Measurements from ENCODE around the gene MGME1.
A peak's percentile ranks its signal among the peaks of the same experiment; 100 is the strongest.

MGME1 gene

DNA sequence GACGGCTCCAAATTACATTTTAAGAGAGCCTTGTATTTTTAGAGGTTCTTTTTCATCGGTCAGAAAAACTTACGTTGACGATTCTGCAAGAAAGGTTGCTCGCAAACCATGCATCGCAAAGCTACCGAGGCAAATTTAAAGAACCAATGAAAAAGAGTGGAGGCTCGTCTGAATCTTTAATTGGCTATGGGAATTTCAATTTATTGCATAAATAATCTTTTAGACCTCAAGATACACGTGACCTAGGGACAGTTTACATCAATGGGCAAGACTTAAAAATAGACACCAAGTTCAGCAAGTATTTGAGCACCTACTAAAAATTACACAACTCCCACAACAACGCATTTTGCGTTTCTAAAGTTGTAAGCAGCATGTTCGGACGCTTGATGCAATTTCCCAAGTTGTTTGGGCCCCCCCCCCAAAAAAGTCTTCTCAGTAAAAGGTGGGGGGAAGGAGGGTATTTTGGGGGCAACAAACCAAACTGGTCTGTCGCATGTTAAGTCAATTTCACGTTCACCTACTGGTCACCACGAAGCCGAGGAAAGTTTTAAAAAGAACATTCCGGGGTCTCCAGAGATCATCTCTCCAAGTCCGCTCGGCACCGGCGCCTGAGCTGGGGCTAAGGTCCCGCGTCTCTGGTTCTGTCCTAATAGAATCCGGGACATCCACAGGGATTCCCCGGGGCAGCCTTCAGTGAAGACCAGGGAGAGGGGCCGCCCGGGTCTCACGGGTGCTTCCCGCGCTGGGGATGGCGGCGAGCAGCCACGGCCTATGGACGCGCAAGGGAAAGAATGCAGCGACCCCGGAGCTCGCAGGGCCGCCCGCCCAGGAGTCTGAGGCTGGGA is 1.1 kb upstream of the MGME1 start:
- H2BK12ac ChIP-seq (ENCODE audit: low read length) = no peak overlapping the region
- no peaks in the 10 kb centered on the region for H3K9me3 ChIP-seq (replicated peaks in 1 of 2; ENCODE audit: control insufficient read depth in 2 of 2, insufficient read depth in 1 of 2, low read depth in 1 of 2, low read length in 2 of 2)
- no CpG with 5 or more reads among the region's 41 CpGs for WGBS, 2 donors (ENCODE audit: extremely low coverage in 2 of 2, insufficient read length in 2 of 2, insufficient replicate concordance in 1 of 2)
- H3K23ac ChIP-seq (ENCODE audit: low read depth, low read length, poor library complexity) = peak overlapping the region; percentile 98
- H3K14ac ChIP-seq (ENCODE audit: low read length) = no peak overlapping the region
- H3K79me1 ChIP-seq (ENCODE audit: low read depth, low read length) = peaks cover 3% of the 10 kb centered on the region
- H3K4ac ChIP-seq (ENCODE audit: low read length) = peak overlapping the region; percentile 68
- peak overlapping the region; percentile 93 for H2AFZ ChIP-seq (ENCODE audit: low read length)
- H3K27ac ChIP-seq (replicated peaks; ENCODE audit: low read length) = peak overlapping the region; percentile 100
- H2BK15ac ChIP-seq (ENCODE audit: low read length) = peak overlapping the region; percentile 77
- peaks cover 0 to 75% of the 10 kb centered on the region in 2 donors for H3K36me3 ChIP-seq (replicated peaks in 1 of 2; ENCODE audit: control insufficient read depth in 2 of 2, insufficient read depth in 2 of 2, low read length in 2 of 2)
- H3K4me3 ChIP-seq (ENCODE audit: low read length in 2 of 2) = peak overlapping the region; percentile 66 to 99
- DNase-seq (ENCODE audit: low spot score) = no peak
- H3K27me3 ChIP-seq (ENCODE audit: control insufficient read depth in 3 of 3, insufficient read depth in 3 of 3, low read depth in 1 of 3, low read length in 3 of 3) = no peaks in the 10 kb centered on the region
- peaks cover 5 to 12% of the 10 kb centered on the region in 2 donors for H3K4me1 ChIP-seq (ENCODE audit: control insufficient read depth in 2 of 2, insufficient read depth in 1 of 2, low read depth in 1 of 2, low read length in 2 of 2)
- peak overlapping the region; percentile 99 for H2BK5ac ChIP-seq (ENCODE audit: low read length)
- H2AK5ac ChIP-seq (ENCODE audit: low read depth, low read length) = peak overlapping the region; percentile 96
- peak overlapping the region; percentile 65 for H2BK120ac ChIP-seq (ENCODE audit: low read depth, low read length)
- H4K91ac ChIP-seq (ENCODE audit: low read depth, low read length, poor library complexity) = peak overlapping the region; percentile 97
- peak overlapping the region; percentile 55 for H3K4me2 ChIP-seq (ENCODE audit: insufficient read depth, low read length, poor library complexity, severe bottlenecking)
- H4K8ac ChIP-seq (ENCODE audit: low read depth, low read length) = peak overlapping the region; percentile 67
- peak overlapping the region; percentile 100 for H3K18ac ChIP-seq (ENCODE audit: low read length)
- H3K9ac ChIP-seq (ENCODE audit: low read depth, low read length, poor library complexity) = peak overlapping the region; percentile 99

DNA sequence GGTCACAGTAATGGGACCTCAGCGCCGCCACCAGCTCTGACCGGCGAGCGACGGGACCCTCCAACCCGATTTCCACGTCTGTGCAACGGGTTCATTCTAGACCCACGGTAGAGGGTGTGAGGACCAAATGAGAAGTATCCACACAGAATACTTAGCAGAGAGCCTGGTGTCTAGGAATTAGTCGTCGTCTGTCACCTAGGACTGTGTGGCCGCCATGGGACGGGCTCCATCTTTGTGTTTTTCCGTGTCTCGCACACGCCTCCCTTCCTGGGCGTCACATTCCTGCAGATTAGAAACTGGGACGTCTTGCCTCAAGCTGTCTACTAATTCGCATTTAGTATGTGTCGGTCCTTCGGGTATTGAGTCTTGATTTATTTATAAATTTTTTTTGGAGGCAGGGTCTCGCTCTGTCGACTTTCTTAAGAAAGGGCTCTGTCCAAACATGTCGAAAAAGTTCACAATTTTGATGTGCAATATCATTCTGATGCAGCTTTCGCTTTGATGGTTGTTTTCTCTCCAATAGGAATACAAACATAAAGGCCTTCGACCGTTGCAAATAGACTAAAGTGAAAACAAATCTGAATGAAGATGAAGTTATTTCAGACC is 563 bp downstream of the MGME1 start:
- WGBS, 2 donors (ENCODE audit: extremely low coverage in 2 of 2, insufficient read length in 2 of 2, insufficient replicate concordance in 1 of 2) = no CpG with 5 or more reads among the region's 28 CpGs
- H3K4ac ChIP-seq (ENCODE audit: low read length) = no peak overlapping the region
- H2AK5ac ChIP-seq (ENCODE audit: low read depth, low read length) = peak overlapping the region; percentile 11
- H4K91ac ChIP-seq (ENCODE audit: low read depth, low read length, poor library complexity) = no peak overlapping the region
- H2BK120ac ChIP-seq (ENCODE audit: low read depth, low read length) = no peak overlapping the region
- peak overlapping the region; percentile 96 for H3K9ac ChIP-seq (ENCODE audit: low read depth, low read length, poor library complexity)
- peak overlapping the region; percentile 67 for H3K4me2 ChIP-seq (ENCODE audit: insufficient read depth, low read length, poor library complexity, severe bottlenecking)
- H3K36me3 ChIP-seq (replicated peaks in 1 of 2; ENCODE audit: control insufficient read depth in 2 of 2, insufficient read depth in 2 of 2, low read length in 2 of 2) = peaks cover 0 to 72% of the 10 kb centered on the region in 2 donors
- peak overlapping the region; percentile 97 for H3K18ac ChIP-seq (ENCODE audit: low read length)
- H3K4me1 ChIP-seq (ENCODE audit: control insufficient read depth in 2 of 2, insufficient read depth in 1 of 2, low read depth in 1 of 2, low read length in 2 of 2) = peaks cover 7 to 17% of the 10 kb centered on the region in 2 donors
- H3K27ac ChIP-seq (replicated peaks; ENCODE audit: low read length) = peak overlapping the region; percentile 100
- peak overlapping the region; percentile 99 for H2BK5ac ChIP-seq (ENCODE audit: low read length)
- peak overlapping the region; percentile 77 for H3K14ac ChIP-seq (ENCODE audit: low read length)
- DNase-seq (ENCODE audit: low spot score) = no peak
- peak overlapping the region; percentile 66 to 92 for H3K4me3 ChIP-seq (ENCODE audit: low read length in 2 of 2)
- peaks cover 3% of the 10 kb centered on the region for H3K79me1 ChIP-seq (ENCODE audit: low read depth, low read length)
- no peak overlapping the region for H2BK12ac ChIP-seq (ENCODE audit: low read length)
- no peaks in the 10 kb centered on the region for H3K27me3 ChIP-seq (ENCODE audit: control insufficient read depth in 3 of 3, insufficient read depth in 3 of 3, low read depth in 1 of 3, low read length in 3 of 3)
- H4K8ac ChIP-seq (ENCODE audit: low read depth, low read length) = peak overlapping the region; percentile 74
- H2AFZ ChIP-seq (ENCODE audit: low read length) = peak overlapping the region; percentile 93
- no peak overlapping the region for H2BK15ac ChIP-seq (ENCODE audit: low read length)
- H3K23ac ChIP-seq (ENCODE audit: low read depth, low read length, poor library complexity) = peak overlapping the region; percentile 98
- no peaks in the 10 kb centered on the region for H3K9me3 ChIP-seq (replicated peaks in 1 of 2; ENCODE audit: control insufficient read depth in 2 of 2, insufficient read depth in 1 of 2, low read depth in 1 of 2, low read length in 2 of 2)

DNA sequence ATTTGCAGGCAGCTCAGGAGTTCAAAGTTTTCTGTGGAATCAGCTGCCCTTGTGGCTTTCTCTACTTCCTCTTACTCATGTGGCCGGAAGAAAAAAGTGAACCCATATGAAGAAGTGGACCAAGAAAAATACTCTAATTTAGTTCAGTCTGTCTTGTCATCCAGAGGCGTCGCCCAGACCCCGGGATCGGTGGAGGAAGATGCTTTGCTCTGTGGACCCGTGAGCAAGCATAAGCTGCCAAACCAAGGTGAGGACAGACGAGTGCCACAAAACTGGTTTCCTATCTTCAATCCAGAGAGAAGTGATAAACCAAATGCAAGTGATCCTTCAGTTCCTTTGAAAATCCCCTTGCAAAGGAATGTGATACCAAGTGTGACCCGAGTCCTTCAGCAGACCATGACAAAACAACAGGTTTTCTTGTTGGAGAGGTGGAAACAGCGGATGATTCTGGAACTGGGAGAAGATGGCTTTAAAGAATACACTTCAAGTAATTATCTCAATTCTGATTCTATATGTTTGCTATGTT is 1.1 kb downstream of the MGME1 start:
- Histone ChIP-seq H2BK5ac (ENCODE audit: low read length) (no peak overlapping the region), H3K36me3 (replicated peaks in 1 of 2; ENCODE audit: control insufficient read depth in 2 of 2, insufficient read depth in 2 of 2, low read length in 2 of 2) (peaks cover 0 to 72% of the 10 kb centered on the region in 2 donors), H3K27ac (replicated peaks; ENCODE audit: low read length) (peak overlapping the region; percentile 100), H4K91ac (ENCODE audit: low read depth, low read length, poor library complexity) (no peak overlapping the region), H3K79me1 (ENCODE audit: low read depth, low read length) (peaks cover 3% of the 10 kb centered on the region), H3K23ac (ENCODE audit: low read depth, low read length, poor library complexity) (no peak overlapping the region), H3K18ac (ENCODE audit: low read length) (no peak overlapping the region), H3K4me2 (ENCODE audit: insufficient read depth, low read length, poor library complexity, severe bottlenecking) (peak overlapping the region; percentile 67), H2BK15ac (ENCODE audit: low read length) (no peak overlapping the region), H3K9ac (ENCODE audit: low read depth, low read length, poor library complexity) (no peak overlapping the region), H3K4ac (ENCODE audit: low read length) (no peak overlapping the region), H4K8ac (ENCODE audit: low read depth, low read length) (no peak overlapping the region), H3K27me3 (ENCODE audit: control insufficient read depth in 3 of 3, insufficient read depth in 3 of 3, low read depth in 1 of 3, low read length in 3 of 3) (no peaks in the 10 kb centered on the region), H2AFZ (ENCODE audit: low read length) (peak overlapping the region; percentile 93), H2BK12ac (ENCODE audit: low read length) (no peak overlapping the region), H2BK120ac (ENCODE audit: low read depth, low read length) (no peak overlapping the region), H3K9me3 (replicated peaks in 1 of 2; ENCODE audit: control insufficient read depth in 2 of 2, insufficient read depth in 1 of 2, low read depth in 1 of 2, low read length in 2 of 2) (no peaks in the 10 kb centered on the region), H3K4me3 (ENCODE audit: low read length in 2 of 2) (peak overlapping the region; percentile 66 to 92), H3K14ac (ENCODE audit: low read length) (no peak overlapping the region), H2AK5ac (ENCODE audit: low read depth, low read length) (no peak overlapping the region), H3K4me1 (ENCODE audit: control insufficient read depth in 2 of 2, insufficient read depth in 1 of 2, low read depth in 1 of 2, low read length in 2 of 2) (peaks cover 6 to 16% of the 10 kb centered on the region in 2 donors)
- DNase-seq (ENCODE audit: low spot score) = no peak
- no CpG with 5 or more reads among the region's 9 CpGs for WGBS, 2 donors (ENCODE audit: extremely low coverage in 2 of 2, insufficient read length in 2 of 2, insufficient replicate concordance in 1 of 2)
